GF-D8 (cell line): ENCODE measurements around the gene ACTA2.

Experiments used
- DNase-seq: peaks from one replicate; lab custom pipeline; 2025; lab: John Stamatoyannopoulos, UW

Gene ACTA2

DNA sequence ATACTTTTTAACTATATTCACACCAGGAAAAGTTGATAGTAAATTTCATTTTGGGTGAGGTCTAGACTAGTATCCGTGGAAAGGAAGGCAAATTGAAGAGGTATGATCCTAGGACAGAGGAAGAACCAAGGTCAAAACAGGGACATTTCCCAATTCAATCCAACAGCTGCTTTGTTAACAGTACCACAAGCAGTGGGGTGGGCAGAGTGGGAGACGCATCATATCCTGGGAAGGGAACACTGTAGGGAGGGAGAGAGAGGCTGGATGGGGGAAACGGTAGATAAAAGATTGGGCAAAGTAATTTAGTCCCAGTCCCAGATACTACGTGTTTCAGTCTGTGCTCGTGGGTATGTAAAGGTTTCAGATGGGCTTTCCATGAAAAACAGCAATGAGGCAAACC, 28.9 kb upstream of the ACTA2 start:
- DNase-seq: no peak

GRCh38 chr10:88980800-88981199, 28.2 kb upstream of the ACTA2 start:
- no peak for DNase-seq

GRCh38 chr10:88980247-88980646, 27.7 kb upstream of the ACTA2 start:
- no peak for DNase-seq

- DNase-seq: no peak
Observed at GRCh38 chr10:88979603-88980002, 27.0 kb upstream of the ACTA2 start.

GRCh38 chr10:88979153-88979562, 26.6 kb upstream of the ACTA2 start:
- DNase-seq: no peak

DNA sequence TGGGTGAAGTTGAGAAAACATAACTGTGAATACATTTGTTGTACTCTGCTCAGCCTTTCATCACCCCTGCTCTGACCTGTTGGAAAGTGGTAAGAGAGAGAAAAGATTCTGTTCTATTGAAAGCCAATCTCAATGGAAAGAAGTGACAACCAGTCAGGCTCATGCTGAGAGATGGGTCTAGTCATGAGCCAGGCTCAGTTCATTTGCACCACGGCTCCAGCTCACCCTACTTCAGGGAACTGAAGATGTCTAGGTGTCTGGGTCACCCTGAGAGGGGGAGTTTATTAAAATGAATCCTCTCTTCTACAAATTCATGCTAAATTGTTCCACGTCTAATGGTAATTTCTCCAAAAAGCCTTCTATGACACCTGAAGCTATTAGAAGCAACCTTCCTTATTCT, 25.9 kb upstream of the ACTA2 start:
- DNase-seq: no peak

DNA sequence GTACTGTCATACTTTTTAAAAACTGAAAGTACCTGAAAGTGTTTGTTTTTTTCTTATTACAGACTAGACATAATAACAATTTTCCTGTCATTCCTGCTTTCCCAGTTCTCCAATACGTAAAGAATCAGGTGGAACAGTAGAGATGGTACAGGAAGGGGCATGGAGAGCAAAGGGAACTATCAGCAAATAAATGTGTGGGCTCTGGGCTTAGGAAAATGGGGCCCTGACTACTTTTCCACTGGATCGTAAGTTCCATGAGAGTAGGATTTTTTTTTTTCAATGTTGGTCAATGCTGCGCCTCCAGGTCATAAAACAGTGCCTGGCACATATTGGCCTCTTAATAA, 22.8 kb upstream of the ACTA2 start:
- DNase-seq: no peak

DNA sequence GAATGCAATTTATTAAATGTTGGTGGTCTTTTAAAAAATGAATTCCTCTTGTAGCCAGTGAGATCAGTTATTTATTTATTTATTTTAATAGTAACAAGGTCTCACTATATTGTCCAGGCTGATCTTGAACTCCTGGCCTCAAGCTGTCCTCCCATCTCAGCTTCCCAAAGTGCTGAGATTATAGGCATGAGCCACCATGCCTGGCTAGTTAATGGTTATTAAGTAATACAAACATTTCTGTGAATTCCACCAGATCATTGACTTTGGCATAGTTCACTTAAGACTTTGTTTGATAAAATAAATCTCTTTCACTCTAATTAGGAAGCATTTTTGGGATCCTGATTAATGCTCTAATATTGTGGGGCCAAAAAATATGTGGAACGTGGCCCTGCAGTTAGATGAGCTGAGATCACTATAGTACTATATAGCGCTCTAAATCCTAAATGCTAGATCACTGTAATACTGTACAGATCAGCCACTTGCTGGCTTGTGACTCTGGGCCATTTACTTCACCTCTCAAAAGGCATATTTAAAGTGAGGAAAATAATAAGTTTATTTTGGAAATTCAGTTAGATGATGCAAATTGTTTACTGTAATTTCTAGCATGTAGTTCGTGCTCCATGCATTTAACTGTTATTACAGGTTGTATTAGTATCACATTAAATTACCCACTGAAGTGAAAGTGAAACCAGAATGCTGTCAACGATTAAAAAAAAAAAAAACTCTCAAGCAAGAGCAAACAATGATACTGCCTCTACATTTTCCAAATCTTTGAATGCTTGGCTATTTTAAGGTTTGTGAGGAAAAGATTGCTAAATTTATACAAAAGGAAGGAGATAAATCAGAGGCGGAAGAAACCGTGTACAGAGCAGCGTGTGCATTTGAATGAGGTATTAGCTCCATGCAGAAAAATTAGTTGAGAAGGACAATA, 22.1 kb upstream of the ACTA2 start:
- DNase-seq: no peak

- no peak for DNase-seq
Observed at GRCh38 chr10:88974012-88974411, 21.4 kb upstream of the ACTA2 start.

DNA sequence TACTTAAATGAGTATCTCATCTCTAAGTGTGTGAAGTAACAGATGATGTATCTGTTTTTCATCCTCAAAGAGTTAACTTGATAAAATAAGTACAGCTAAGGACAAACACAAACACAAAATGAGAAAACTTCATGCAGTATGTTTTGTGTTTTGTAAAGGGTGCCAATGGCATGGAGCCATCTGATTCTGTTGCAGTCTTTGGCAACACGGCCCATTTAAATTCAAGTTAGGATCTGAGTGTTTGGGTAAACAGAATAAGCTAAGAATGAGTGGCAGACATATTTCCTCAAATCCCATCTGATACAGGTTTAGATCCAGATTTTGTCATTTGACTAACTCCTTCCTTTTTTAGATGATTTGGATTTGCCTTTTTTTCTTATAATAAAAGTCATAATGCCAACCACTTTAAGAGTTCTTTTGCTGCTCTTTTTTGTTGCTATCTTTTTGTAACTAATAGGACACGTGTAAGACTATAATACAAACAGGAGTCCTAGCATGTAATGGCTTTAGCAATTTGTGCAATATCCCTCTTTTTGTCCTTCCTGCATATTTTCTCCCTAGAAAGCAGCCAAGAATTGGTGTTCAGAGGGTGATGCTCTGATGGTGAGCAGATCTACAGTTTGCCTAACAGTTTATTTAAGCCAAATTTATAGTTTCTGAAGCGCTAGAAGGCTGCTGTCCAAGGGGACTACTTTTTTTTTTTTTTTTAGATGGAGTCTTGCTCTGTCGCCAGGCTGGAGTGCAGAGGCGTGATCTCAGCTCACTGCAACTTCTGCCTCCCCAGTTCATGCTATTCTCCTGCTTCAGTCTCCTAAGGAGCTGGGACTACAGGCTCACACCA, 18.9 kb upstream of the ACTA2 start:
- DNase-seq: no peak

GRCh38 chr10:88968391-88968790, 15.8 kb upstream of the ACTA2 start:
- no peak for DNase-seq

- DNase-seq: no peak
Observed at GRCh38 chr10:88966797-88967196, 14.2 kb upstream of the ACTA2 start.

DNA sequence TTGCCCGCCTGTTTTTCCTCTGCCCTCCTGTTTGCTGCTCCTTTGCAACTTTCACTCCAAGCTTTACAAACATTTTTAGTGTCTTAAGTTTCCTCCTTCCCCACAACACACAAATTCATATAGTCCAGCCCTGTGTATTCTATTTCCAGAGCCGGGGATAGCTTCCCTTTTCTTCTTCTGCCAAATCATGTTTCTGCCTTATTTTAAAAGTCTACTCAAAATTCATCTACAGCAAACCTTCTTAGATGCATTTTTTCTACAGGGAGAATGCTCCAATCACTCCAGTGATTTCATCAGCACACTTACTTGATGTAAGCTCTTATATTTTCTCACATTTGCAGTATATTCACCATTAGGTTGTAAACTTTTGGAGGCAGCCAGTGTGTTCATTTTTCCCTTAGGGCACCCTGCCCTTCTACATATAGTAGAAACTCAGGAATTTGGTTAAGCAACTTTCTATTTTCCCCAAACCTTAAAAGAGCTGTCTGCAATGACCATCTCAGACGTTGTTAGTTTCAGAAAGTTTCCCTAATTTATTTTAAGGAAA, 12.4 kb upstream of the ACTA2 start:
- no peak for DNase-seq

DNA sequence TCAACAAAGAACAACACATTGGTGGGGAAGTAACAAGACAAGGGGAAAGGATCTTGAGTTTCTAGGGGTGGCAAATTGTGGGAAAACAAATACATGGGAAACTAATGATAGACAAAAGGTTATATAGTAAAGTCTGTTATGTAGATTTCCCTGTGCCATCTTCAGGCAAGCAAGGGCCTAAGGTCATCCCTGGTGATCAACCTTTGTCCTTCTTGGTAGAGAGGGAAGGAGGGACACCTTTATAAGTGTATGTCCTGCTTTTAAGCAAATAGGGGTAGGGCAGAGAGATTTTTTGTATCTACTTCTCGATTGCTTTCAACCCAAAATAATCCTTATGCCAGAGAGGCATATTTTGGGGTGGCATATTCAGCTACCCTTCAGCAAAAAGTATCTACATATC, 11.8 kb upstream of the ACTA2 start:
- DNase-seq: no peak

GRCh38 chr10:88963318-88963717, 10.7 kb upstream of the ACTA2 start:
- no peak for DNase-seq

GRCh38 chr10:88962336-88962735, 9.8 kb upstream of the ACTA2 start:
- DNase-seq: peak; percentile 47

DNA sequence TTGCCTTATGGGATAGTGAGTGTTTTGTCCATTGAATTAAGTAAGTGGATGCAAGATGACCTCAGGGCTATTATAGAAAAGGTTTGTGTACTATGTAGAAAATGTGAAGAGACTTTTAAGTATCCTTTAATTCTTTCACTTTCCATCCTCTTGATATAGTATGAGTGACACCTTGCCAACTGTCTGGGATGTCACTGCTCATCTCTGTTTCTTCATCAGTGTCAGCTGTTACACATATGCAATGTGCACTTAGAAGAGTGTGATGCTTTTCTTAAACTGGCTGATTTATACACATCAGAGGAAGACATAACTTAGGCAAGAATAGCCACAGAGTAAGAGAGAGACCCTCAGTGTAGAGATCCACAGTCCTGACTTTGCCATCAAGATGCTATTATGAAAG, 8.7 kb upstream of the ACTA2 start:
- DNase-seq: no peak

- no peak for DNase-seq
Observed at GRCh38 chr10:88960802-88961201, 8.2 kb upstream of the ACTA2 start.

GRCh38 chr10:88958721-88959120, 6.1 kb upstream of the ACTA2 start:
- DNase-seq: no peak

- no peak for DNase-seq
Observed at GRCh38 chr10:88957381-88957780, 4.8 kb upstream of the ACTA2 start.

- no peak for DNase-seq
Observed at GRCh38 chr10:88954458-88955083, 2.0 kb upstream of the ACTA2 start.

GRCh38 chr10:88953662-88954061, 1.1 kb upstream of the ACTA2 start:
- no peak for DNase-seq
